ENCODE data around the gene PGBD1. TPM values are rescaled to one million over a fixed set of nuclear protein-coding genes. Genes with fewer than 3 reads are reported as not detected.

Gene PGBD1
- total RNA-seq, 4 donors from 2014 or later, result 0.75 to 3.2 (median 2.3) TPM

DNA sequence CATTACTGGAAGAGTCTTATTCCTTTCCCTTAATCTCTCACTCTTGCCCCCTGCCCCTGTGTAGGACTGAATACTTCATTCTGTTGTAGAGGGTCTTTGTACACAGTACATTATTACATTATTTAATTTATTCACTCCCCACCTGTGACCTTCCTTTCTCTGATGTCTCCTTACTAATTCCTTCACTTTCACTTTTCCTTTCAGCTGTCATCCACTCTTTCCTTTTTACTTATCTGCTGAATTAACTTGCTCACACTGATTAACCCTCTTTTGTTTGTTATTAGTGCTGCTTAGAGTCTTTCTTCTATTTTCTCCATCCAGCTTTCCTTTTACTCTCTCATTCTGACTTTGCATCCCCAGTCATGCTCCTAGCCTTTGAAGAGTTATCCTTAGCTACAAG lies 6.5 kb upstream of the PGBD1 start:
- Histone ChIP-seq H3K9me3 (no peaks in the 10 kb centered on the region), H3K27ac (no peak overlapping the region), H3K36me3 (peaks cover 0 to 48% (median 19%) of the 10 kb centered on the region in 4 donors), H3K27me3 (no peaks in the 10 kb centered on the region), H3K4me1 (no peaks in the 10 kb centered on the region), H3K4me3 (no peak overlapping the region)
- intact Hi-C loops (cut with DNase I; ENCODE audit: low total_unique reads) (no loop called here), in situ Hi-C loops (cut with MboI; ENCODE audit: low pct_ligation_motif_present in 1 of 4, low pct_unique_long_range_greater_than_20kb in 1 of 4, low sequenced_read_pairs in 3 of 4) (loop anchor here in 1 of 4 donors (25.0 kb wide), 1 partner anchor 87 kb away; no protein-coding TSS in a partner anchor)
- DNase-seq, result no peak
- TF ChIP-seq EP300 (IDR thresholded peaks at IDR 0.05; ENCODE audit: low read depth), result no peak
- TF ChIP-seq CTCF (IDR thresholded peaks at IDR 0.05), result no peak
- no peak for TF ChIP-seq POLR2AphosphoS5 (IDR thresholded peaks at IDR 0.05)
- no peak for TF ChIP-seq POLR2A (IDR thresholded peaks at IDR 0.05)

DNA sequence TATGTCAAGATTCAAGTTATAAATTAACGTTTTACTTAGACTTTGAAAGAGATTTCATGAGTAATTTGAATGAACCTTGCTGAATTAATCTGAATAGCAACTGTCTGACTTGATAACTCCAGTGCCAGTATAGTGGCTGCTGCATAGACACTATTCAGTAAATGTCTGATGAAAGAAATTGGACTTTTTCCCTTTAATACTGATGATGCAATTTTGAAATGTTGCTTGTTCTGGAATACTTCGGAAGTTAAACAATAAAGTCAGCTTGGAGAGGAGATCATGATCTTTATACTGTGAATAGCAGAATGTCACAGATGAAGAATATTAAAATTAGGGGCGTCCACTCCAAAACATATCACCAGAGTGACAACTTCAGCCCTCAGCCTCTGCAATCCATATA lies 3.6 kb upstream of the PGBD1 start:
- DNase-seq, result no peak
- in situ Hi-C loops (cut with MboI; ENCODE audit: low pct_ligation_motif_present in 1 of 4, low pct_unique_long_range_greater_than_20kb in 1 of 4, low sequenced_read_pairs in 3 of 4), result no loop called here
- no peaks in the 10 kb centered on the region for H3K27me3 ChIP-seq
- H3K4me3 ChIP-seq, result no peak overlapping the region
- no peak for TF ChIP-seq POLR2A (IDR thresholded peaks at IDR 0.05)
- no peak for TF ChIP-seq CTCF (IDR thresholded peaks at IDR 0.05)
- no peak for TF ChIP-seq POLR2AphosphoS5 (IDR thresholded peaks at IDR 0.05)
- no peak for TF ChIP-seq EP300 (IDR thresholded peaks at IDR 0.05; ENCODE audit: low read depth)
- H3K27ac ChIP-seq, result no peak overlapping the region
- intact Hi-C loops (cut with DNase I; ENCODE audit: low total_unique reads), result no loop called here
- H3K4me1 ChIP-seq, result peaks cover 0 to 16% (median 3%) of the 10 kb centered on the region in 4 donors
- peaks cover 0 to 40% (median 13%) of the 10 kb centered on the region in 4 donors for H3K36me3 ChIP-seq
- 78 to 88% methylated on average over 3 of the region's 3 CpGs for WGBS, 2 donors (ENCODE audit: low coverage in 1 of 2)
- no peaks in the 10 kb centered on the region for H3K9me3 ChIP-seq

GRCh38 chr6:28280595-28281287 lies 631 bp upstream of the PGBD1 start:
- Histone ChIP-seq H3K4me1 (peaks cover 0 to 16% (median 3%) of the 10 kb centered on the region in 4 donors), H3K4me3 (peak overlapping the region in 3 of 4 donors; percentile 45 to 67 (median 52)), H3K36me3 (peaks cover 0 to 11% (median 4%) of the 10 kb centered on the region in 4 donors), H3K9me3 (no peaks in the 10 kb centered on the region), H3K27ac (peak overlapping the region in 2 of 4 donors; percentile 45 to 51), H3K27me3 (no peaks in the 10 kb centered on the region)
- 37 to 47% methylated on average over 3 of the region's 3 CpGs for WGBS, 2 donors (ENCODE audit: low coverage in 1 of 2)
- intact Hi-C loops (cut with DNase I; ENCODE audit: low total_unique reads), result loop anchor here (10.0 kb wide), 1 partner anchor 54 kb away; the partner anchor contains the start of gene ZSCAN31
- no peak for DNase-seq
- TF ChIP-seq CTCF (IDR thresholded peaks at IDR 0.05), result no peak
- no peak for TF ChIP-seq EP300 (IDR thresholded peaks at IDR 0.05; ENCODE audit: low read depth)
- no peak for TF ChIP-seq POLR2A (IDR thresholded peaks at IDR 0.05)
- TF ChIP-seq POLR2AphosphoS5 (IDR thresholded peaks at IDR 0.05), result no peak
- in situ Hi-C loops (cut with MboI; ENCODE audit: low pct_ligation_motif_present in 1 of 4, low pct_unique_long_range_greater_than_20kb in 1 of 4, low sequenced_read_pairs in 3 of 4), result no loop called here

GRCh38 chr6:28282926-28283325 lies 1.6 kb downstream of the PGBD1 start:
- H3K4me3 ChIP-seq, result no peak overlapping the region
- H3K36me3 ChIP-seq, result peaks cover 0 to 7% (median 2%) of the 10 kb centered on the region in 4 donors
- H3K4me1 ChIP-seq, result peaks cover 0 to 16% (median 3%) of the 10 kb centered on the region in 4 donors
- in situ Hi-C loops (cut with MboI; ENCODE audit: low pct_ligation_motif_present in 1 of 4, low pct_unique_long_range_greater_than_20kb in 1 of 4, low sequenced_read_pairs in 3 of 4), result no loop called here
- H3K27ac ChIP-seq, result no peak overlapping the region
- intact Hi-C loops (cut with DNase I; ENCODE audit: low total_unique reads), result loop anchor here (10.0 kb wide), 1 partner anchor 52 kb away; the partner anchor contains the start of gene ZSCAN31
- no peak for DNase-seq
- H3K27me3 ChIP-seq, result no peaks in the 10 kb centered on the region
- 100% methylated on average over 2 of the region's 2 CpGs; no CpG with 5 or more reads in 1 of the 2 donors for WGBS, 2 donors (ENCODE audit: low coverage in 1 of 2)
- H3K9me3 ChIP-seq, result no peaks in the 10 kb centered on the region
- TF ChIP-seq EP300 (IDR thresholded peaks at IDR 0.05; ENCODE audit: low read depth) (no peak), CTCF (IDR thresholded peaks at IDR 0.05) (no peak), POLR2AphosphoS5 (IDR thresholded peaks at IDR 0.05) (no peak), POLR2A (IDR thresholded peaks at IDR 0.05) (no peak)

All from transverse colon (tissue), 4 donors.